HAP-1 (cell line): ENCODE results near the gene FSTL4.

Experiments
- DNase-seq, 2 experiments: peaks; one replicate each; pipeline ENCODE4 v3.0.0-alpha.2; 2016 to 2020; ENCODE audit warnings: low spot score in 2 of 2
- H3K27me3 ChIP-seq: fragments of 250-450 bp; sonication (Bioruptor Pico); 2 replicates; pipeline ENCODE4 v1.5.1; 2020; ENCODE audit warnings: low read depth, mild to moderate bottlenecking, moderate library complexity
- H3K36me3 ChIP-seq: fragments of 250-450 bp; sonication (Bioruptor Pico); replicated peaks from 2 replicates; pipeline ENCODE4 v1.5.1; 2020; ENCODE audit warnings: mild to moderate bottlenecking
- H3K4me1 ChIP-seq: fragments of 250-450 bp; sonication (Bioruptor Pico); 2 replicates; pipeline ENCODE4 v1.5.1; 2020; ENCODE audit warnings: mild to moderate bottlenecking
- H3K4me3 ChIP-seq: fragments of 250-450 bp; sonication (Bioruptor Pico); 2 replicates; pipeline ENCODE4 v1.5.1; 2020; ENCODE audit warnings: mild to moderate bottlenecking, moderate library complexity
- H3K9me3 ChIP-seq: fragments of 250-450 bp; sonication (Bioruptor Pico); 2 replicates; pipeline ENCODE4 v1.5.1; 2020; ENCODE audit warnings: mild to moderate bottlenecking, moderate library complexity
- in situ Hi-C: fragments of 300-500 bp; cut with MboI; formaldehyde crosslinking; loops from 3 replicates; pipeline ENCODE4 v1.14.3; 2020; ENCODE audit warnings: low sequenced_read_pairs, inconsistent platforms, mixed read lengths

Gene FSTL4

GRCh38 chr5:133337795-133338445 is 274.4 kb downstream of the FSTL4 start:
- H3K27me3 ChIP-seq, result no peaks in the 10 kb centered on the region
- DNase-seq, result no peak

GRCh38 chr5:133336969-133337410 is 275.4 kb downstream of the FSTL4 start:
- Histone ChIP-seq H3K4me1 (no peaks in the 10 kb centered on the region), H3K4me3 (no peak overlapping the region), H3K9me3 (no peaks in the 10 kb centered on the region), H3K27me3 (no peaks in the 10 kb centered on the region), H3K36me3 (no peaks in the 10 kb centered on the region)
- DNase-seq, result no peak
- in situ Hi-C loops, result no loop called here

More at GRCh38 chr5:133337795-133338445, 274.4 kb downstream of the FSTL4 start:
- Histone ChIP-seq H3K4me1 (no peaks in the 10 kb centered on the region), H3K9me3 (no peaks in the 10 kb centered on the region), H3K4me3 (no peak overlapping the region), H3K36me3 (no peaks in the 10 kb centered on the region)
- in situ Hi-C loops, result no loop called here

- Histone ChIP-seq H3K27me3 (0 out of 2 replicates have a peak, but pooled peaks cover 3% of the 10 kb centered on the region), H3K9me3 (no peaks in the 10 kb centered on the region), H3K4me3 (no peak overlapping the region), H3K4me1 (no peaks in the 10 kb centered on the region), H3K36me3 (no peaks in the 10 kb centered on the region)
- in situ Hi-C loops, result no loop called here
- DNase-seq, result no peak
Measured at GRCh38 chr5:133336121-133336968, 276.0 kb downstream of the FSTL4 start.

- no peak for DNase-seq
- in situ Hi-C loops, result no loop called here
- no peaks in the 10 kb centered on the region for H3K4me1 ChIP-seq
- H3K36me3 ChIP-seq, result no peaks in the 10 kb centered on the region
- H3K4me3 ChIP-seq, result no peak overlapping the region
- H3K9me3 ChIP-seq, result no peaks in the 10 kb centered on the region
- H3K27me3 ChIP-seq, result 0 out of 2 replicates have a peak, but pooled peaks cover 4% of the 10 kb centered on the region
Measured at GRCh38 chr5:133334796-133335639, 277.3 kb downstream of the FSTL4 start.

- no peak for DNase-seq
- H3K36me3 ChIP-seq, result no peaks in the 10 kb centered on the region
- in situ Hi-C loops, result no loop called here
Measured at GRCh38 chr5:133333326-133334150, 278.8 kb downstream of the FSTL4 start.

GRCh38 chr5:133332439-133333024 is 279.8 kb downstream of the FSTL4 start:
- Histone ChIP-seq H3K36me3 (no peaks in the 10 kb centered on the region), H3K9me3 (no peaks in the 10 kb centered on the region), H3K27me3 (0 out of 2 replicates have a peak, but pooled peaks cover 4% of the 10 kb centered on the region), H3K4me3 (no peak overlapping the region), H3K4me1 (peaks cover 8% of the 10 kb centered on the region)
- DNase-seq, result no peak
- in situ Hi-C loops, result no loop called here

More at GRCh38 chr5:133333326-133334150, 278.8 kb downstream of the FSTL4 start:
- Histone ChIP-seq H3K27me3 (0 out of 2 replicates have a peak, but pooled peaks cover 4% of the 10 kb centered on the region), H3K4me1 (peaks cover 1% of the 10 kb centered on the region), H3K4me3 (no peak overlapping the region), H3K9me3 (no peaks in the 10 kb centered on the region)

- in situ Hi-C loops, result no loop called here
- Histone ChIP-seq H3K36me3 (no peaks in the 10 kb centered on the region), H3K27me3 (0 out of 2 replicates have a peak, but pooled peaks cover 4% of the 10 kb centered on the region), H3K4me3 (no peak overlapping the region), H3K4me1 (peaks cover 9% of the 10 kb centered on the region), H3K9me3 (no peaks in the 10 kb centered on the region)
- DNase-seq, result no peak
Measured at GRCh38 chr5:133331941-133332340, 280.4 kb downstream of the FSTL4 start.

GRCh38 chr5:133330956-133331355 is 281.4 kb downstream of the FSTL4 start:
- in situ Hi-C loops, result no loop called here

GRCh38 chr5:133328800-133329199 is 283.5 kb downstream of the FSTL4 start:
- peaks cover 9% of the 10 kb centered on the region for H3K4me1 ChIP-seq
- no peak overlapping the region for H3K4me3 ChIP-seq
- in situ Hi-C loops, result no loop called here
- 0 out of 2 replicates have a peak, but pooled peaks cover 4% of the 10 kb centered on the region for H3K27me3 ChIP-seq
- no peaks in the 10 kb centered on the region for H3K36me3 ChIP-seq
- H3K9me3 ChIP-seq, result no peaks in the 10 kb centered on the region
- no peak for DNase-seq

More at GRCh38 chr5:133330956-133331355, 281.4 kb downstream of the FSTL4 start:
- Histone ChIP-seq H3K4me3 (no peak overlapping the region), H3K9me3 (no peaks in the 10 kb centered on the region), H3K36me3 (no peaks in the 10 kb centered on the region), H3K4me1 (peaks cover 9% of the 10 kb centered on the region), H3K27me3 (0 out of 2 replicates have a peak, but pooled peaks cover 4% of the 10 kb centered on the region)
- no peak for DNase-seq

- peaks cover 9% of the 10 kb centered on the region for H3K4me1 ChIP-seq
- in situ Hi-C loops, result no loop called here
- H3K36me3 ChIP-seq, result no peaks in the 10 kb centered on the region
- H3K4me3 ChIP-seq, result no peak overlapping the region
- 0 out of 2 replicates have a peak, but pooled peaks cover 4% of the 10 kb centered on the region for H3K27me3 ChIP-seq
- peak; percentile 70 to 88 for DNase-seq
- H3K9me3 ChIP-seq, result no peaks in the 10 kb centered on the region
Measured at GRCh38 chr5:133327946-133328401, 284.4 kb downstream of the FSTL4 start.

GRCh38 chr5:133326361-133326760 is 286.0 kb downstream of the FSTL4 start:
- Histone ChIP-seq H3K27me3 (0 out of 2 replicates have a peak, but pooled peaks cover under 1% of the 10 kb centered on the region), H3K9me3 (no peaks in the 10 kb centered on the region), H3K4me3 (no peak overlapping the region), H3K4me1 (peaks cover 9% of the 10 kb centered on the region), H3K36me3 (no peaks in the 10 kb centered on the region)
- no peak for DNase-seq
- in situ Hi-C loops, result no loop called here

- Histone ChIP-seq H3K9me3 (no peaks in the 10 kb centered on the region), H3K36me3 (no peaks in the 10 kb centered on the region), H3K27me3 (no peaks in the 10 kb centered on the region), H3K4me3 (no peak overlapping the region), H3K4me1 (peaks cover 9% of the 10 kb centered on the region)
- no peak for DNase-seq
- in situ Hi-C loops, result no loop called here
Measured at GRCh38 chr5:133325864-133326263, 286.5 kb downstream of the FSTL4 start.
